ENCODE data around the gene TRPM3. TPM values are rescaled to one million over a fixed set of nuclear protein-coding genes. Genes with fewer than 3 reads are reported as not detected.

The TRPM3 gene
- total RNA-seq, result not detected

DNA sequence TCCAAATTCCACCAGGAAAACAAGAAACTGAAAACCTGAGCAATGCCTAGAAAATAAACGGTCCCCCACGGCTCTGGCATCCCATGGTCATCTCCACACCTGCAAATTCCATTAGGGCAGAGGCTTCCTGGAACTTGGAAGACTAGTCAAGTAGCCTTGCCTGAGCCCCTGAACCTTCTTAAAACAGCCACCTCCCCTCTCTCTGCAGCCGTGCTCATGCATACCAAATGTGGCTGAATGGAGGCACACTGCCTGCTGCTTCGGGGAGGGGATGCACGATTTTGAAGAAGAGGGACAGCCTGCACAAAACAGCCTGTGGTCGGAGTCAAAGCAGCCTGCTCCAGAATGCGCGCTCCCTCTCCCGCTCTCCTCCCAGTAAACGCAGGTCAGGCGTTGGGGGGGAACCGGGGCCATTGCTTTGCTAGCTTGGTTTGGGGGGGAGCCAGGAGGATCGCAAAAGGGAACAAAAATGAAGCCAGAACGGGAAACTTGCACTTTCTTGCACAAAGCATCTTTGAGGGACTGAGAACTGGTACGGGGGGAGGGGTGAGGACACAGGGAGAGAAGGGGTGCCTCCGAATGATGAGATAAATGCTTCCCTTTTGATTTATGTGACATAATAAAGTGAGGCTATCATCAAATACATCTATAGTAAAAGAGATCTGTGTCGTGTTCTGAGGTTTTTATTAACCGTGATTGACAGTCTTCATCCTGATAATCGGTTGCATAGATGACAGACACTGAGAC is at the start of gene TRPM3:
Gene TRPM3 (minus strand): TSS at position 347 of the 747 bp plus-strand sequence. CDS start 267 bp downstream, at position 80.
- Mint-ChIP-seq H3K4me1 (no peaks in the 10 kb centered on the region), H3K27ac (no peak within 1 kb of the TSS), H3K9me3 (no peaks in the 10 kb centered on the region), H3K27me3 (peaks cover 31% of the 10 kb centered on the region), H3K36me3 (no peaks in the 10 kb centered on the region), H3K4me3 (no peak within 1 kb of the TSS)
- DNase-seq, result no peak

DNA sequence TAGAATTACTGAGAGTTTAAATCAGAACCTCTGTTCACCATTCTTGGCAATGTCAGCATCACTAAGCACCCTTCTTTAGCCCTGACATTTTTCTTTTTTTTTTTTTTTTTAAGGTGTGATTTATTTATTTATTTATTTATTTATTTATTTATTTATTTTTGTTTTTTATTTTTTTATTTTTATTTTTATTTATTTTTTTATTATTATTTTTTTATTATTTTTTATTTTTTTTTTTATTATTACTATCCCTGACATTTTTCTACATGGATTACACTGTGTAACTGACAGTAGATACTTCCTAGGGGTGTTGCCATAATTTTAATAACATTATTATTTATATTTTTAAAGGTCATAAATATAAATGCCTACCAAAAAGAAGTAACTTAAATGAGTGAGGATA is 47.0 kb upstream of the TRPM3 start:
- Mint-ChIP-seq H3K9me3 (peaks cover 4% of the 10 kb centered on the region), H3K4me3 (no peak overlapping the region), H3K27ac (no peak overlapping the region), H3K4me1 (no peaks in the 10 kb centered on the region), H3K27me3 (no peaks in the 10 kb centered on the region), H3K36me3 (no peaks in the 10 kb centered on the region)
- no peak for DNase-seq

DNA sequence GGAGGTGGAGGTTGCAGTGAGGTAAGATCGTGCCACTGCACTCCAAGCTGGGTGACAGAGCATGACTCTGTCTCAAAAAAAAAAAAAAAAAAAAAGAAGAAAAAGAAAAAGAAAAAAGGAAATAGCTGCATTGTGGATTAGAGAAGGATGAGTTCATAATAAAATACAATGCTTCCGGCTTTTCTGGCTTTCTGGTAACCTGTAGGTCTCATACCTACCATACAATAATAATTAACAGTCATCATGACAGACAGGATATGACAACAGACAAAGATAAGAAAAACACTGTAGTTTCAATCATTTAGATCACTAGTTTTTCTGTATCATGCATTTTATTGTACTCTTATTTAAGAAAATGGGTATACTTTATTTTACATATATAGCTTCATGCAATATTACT is 40.7 kb upstream of the TRPM3 start:
- H3K27ac Mint-ChIP-seq, result no peak overlapping the region
- no peaks in the 10 kb centered on the region for H3K4me1 Mint-ChIP-seq
- H3K4me3 Mint-ChIP-seq, result no peak overlapping the region
- H3K27me3 Mint-ChIP-seq, result no peaks in the 10 kb centered on the region
- H3K36me3 Mint-ChIP-seq, result no peaks in the 10 kb centered on the region
- DNase-seq, result no peak
- H3K9me3 Mint-ChIP-seq, result no peaks in the 10 kb centered on the region

DNA sequence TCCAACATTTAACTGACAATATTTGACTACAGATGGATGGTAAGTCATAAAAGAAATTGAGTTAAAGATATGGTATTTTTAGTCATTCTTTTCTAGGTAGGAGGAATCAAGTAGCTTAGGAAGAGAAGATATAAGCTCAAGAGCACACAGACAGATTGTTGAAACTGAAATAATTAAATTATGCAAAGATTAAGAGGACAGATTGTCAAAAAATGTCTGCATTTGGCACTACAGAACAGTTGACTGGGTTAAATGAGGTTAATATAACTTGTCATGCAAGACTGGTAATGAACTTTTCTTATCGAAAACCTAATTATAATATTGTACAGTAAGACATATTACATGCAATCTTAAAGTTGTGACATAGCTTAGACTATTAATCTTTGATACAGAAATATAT is 36.3 kb upstream of the TRPM3 start:
- Mint-ChIP-seq H3K36me3 (no peaks in the 10 kb centered on the region), H3K4me1 (no peaks in the 10 kb centered on the region)
- no peak for DNase-seq

DNA sequence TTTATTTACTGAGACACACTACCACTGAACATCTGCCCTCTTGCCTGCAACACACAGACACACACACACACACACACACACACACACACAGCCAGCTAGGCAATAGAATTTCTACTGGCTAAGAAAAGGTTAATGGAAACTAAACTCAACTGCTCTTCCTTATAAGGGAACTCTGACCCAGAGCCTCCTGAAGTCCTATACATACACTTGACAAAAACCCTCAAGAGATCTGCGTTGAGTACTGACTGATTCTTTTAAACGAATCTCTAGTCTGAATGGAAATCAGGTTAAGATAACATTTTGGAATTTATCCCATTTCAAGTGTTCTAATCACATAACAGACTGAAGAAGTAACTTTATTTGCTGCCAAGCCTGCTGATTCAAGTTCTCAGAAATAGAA is 25.9 kb upstream of the TRPM3 start:
- peaks cover 4% of the 10 kb centered on the region for H3K27me3 Mint-ChIP-seq
- H3K9me3 Mint-ChIP-seq, result peaks cover 3% of the 10 kb centered on the region
- no peak for DNase-seq
- no peaks in the 10 kb centered on the region for H3K4me1 Mint-ChIP-seq
- no peak overlapping the region for H3K27ac Mint-ChIP-seq
- H3K4me3 Mint-ChIP-seq, result no peak overlapping the region
- H3K36me3 Mint-ChIP-seq, result no peaks in the 10 kb centered on the region

More for the DNA sequence above, 36.3 kb upstream of the TRPM3 start:
- Mint-ChIP-seq H3K9me3 (no peaks in the 10 kb centered on the region), H3K4me3 (no peak overlapping the region), H3K27me3 (no peaks in the 10 kb centered on the region), H3K27ac (no peak overlapping the region)

DNA sequence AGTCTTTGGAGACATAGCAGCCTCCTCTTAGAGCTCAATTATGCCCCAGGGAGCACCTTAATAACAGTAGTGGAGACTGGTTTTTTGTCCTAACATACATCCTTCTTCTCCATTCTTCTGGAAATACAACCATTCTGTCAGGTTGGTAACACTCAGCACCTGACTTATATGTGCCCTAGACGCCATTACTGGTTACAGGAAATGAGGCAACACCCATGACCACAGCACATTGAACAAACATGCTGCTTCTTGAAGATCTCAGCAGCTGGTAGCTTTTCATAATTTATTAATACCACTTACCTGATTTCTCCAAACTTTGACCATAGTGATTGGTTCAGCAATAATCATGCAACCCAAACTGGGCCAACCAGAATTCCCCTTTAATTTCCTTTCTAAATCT is 25.1 kb upstream of the TRPM3 start:
- no peak for DNase-seq
- Mint-ChIP-seq H3K36me3 (no peaks in the 10 kb centered on the region), H3K27ac (no peak overlapping the region), H3K4me1 (no peaks in the 10 kb centered on the region), H3K27me3 (peaks cover 4% of the 10 kb centered on the region), H3K4me3 (no peak overlapping the region), H3K9me3 (peaks cover 3% of the 10 kb centered on the region)

DNA sequence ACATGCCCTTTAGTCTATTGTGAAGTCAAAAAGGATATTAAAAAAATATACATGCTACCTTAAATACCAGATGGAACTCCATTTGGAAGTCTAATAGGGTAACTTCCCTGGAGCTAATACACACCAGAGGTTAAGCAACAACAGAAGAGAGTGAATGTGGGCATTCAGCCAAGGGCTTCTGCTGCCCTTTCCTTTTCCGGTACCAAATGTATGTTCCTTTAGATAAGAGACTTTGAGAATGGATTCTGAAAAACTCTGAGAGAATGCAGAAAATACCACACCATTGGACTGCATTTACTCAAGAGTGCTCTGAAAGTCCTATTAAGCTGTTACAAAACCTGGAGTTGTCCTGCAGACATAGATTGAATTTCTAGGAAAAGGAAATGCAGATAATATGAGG is 23.8 kb upstream of the TRPM3 start:
- no peak for DNase-seq
- Mint-ChIP-seq H3K27ac (no peak overlapping the region), H3K36me3 (no peaks in the 10 kb centered on the region), H3K4me3 (no peak overlapping the region), H3K9me3 (peaks cover 3% of the 10 kb centered on the region), H3K27me3 (peaks cover 4% of the 10 kb centered on the region), H3K4me1 (no peaks in the 10 kb centered on the region)

DNA sequence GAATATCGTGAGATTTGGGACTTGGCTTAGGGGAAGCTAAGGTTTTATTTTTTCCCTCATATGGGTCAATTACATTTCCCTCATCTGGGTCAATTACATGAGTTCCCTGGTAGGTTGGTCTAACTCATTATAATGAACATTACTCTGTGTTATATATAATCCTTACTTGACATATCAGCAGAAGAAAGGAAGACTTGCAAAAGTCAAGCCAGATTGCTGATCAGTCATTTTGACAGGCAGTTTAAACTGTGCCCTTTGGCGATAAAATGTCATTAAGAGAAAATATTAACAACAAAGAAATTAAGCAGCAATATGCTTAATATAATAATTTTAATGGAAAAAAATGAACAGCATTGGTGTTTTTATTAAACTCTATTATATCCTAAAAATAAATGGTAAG is 23.1 kb upstream of the TRPM3 start:
- Mint-ChIP-seq H3K9me3 (peaks cover 3% of the 10 kb centered on the region), H3K27me3 (peaks cover 4% of the 10 kb centered on the region), H3K4me1 (no peaks in the 10 kb centered on the region), H3K36me3 (no peaks in the 10 kb centered on the region), H3K27ac (no peak overlapping the region), H3K4me3 (no peak overlapping the region)
- DNase-seq, result no peak

DNA sequence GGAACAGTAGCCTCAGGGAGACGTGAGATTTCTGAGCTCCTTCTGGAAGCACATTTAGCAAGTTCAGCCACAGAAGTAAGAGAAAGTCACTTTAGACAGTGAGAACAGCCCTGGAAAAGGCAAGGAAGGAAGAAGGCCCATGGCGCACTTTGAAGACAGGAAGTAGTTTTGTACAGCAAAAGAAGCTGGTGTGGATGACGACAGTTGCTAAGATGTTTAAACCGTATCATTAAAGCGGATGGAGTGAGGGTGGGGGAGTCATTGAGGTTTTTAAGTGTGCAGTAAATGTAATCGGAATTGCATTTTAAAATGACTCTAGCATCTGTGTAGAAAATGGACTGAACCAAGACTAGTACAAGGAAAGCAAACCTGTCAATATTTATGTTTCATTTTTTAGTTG is 15.3 kb upstream of the TRPM3 start:
- H3K4me3 Mint-ChIP-seq, result no peak overlapping the region
- H3K27ac Mint-ChIP-seq, result no peak overlapping the region
- H3K36me3 Mint-ChIP-seq, result no peaks in the 10 kb centered on the region
- no peak for DNase-seq
- no peaks in the 10 kb centered on the region for H3K4me1 Mint-ChIP-seq
- H3K9me3 Mint-ChIP-seq, result no peaks in the 10 kb centered on the region
- peaks cover 3% of the 10 kb centered on the region for H3K27me3 Mint-ChIP-seq

DNA sequence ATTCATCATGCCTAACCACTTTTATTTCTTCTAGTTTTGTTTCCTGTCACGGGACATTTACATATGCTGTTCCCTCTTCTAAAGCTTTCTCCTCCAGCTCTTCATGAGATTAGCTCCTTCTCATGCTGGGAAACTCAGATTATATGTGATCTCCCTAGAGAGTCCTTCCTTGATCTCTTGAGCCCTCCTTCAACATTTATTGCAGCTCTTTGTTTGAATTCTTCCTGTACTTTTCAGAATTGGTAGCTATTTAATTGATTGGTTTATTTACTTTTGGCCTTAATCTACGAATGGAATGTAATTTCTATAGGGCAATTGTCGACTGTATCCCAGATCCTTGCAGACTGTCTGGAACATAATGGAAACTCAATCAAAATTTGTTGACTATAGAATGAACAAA is 9.7 kb upstream of the TRPM3 start:
- Mint-ChIP-seq H3K27me3 (no peaks in the 10 kb centered on the region), H3K27ac (no peak overlapping the region), H3K9me3 (no peaks in the 10 kb centered on the region), H3K4me3 (no peak overlapping the region), H3K36me3 (no peaks in the 10 kb centered on the region), H3K4me1 (no peaks in the 10 kb centered on the region)
- DNase-seq, result no peak

DNA sequence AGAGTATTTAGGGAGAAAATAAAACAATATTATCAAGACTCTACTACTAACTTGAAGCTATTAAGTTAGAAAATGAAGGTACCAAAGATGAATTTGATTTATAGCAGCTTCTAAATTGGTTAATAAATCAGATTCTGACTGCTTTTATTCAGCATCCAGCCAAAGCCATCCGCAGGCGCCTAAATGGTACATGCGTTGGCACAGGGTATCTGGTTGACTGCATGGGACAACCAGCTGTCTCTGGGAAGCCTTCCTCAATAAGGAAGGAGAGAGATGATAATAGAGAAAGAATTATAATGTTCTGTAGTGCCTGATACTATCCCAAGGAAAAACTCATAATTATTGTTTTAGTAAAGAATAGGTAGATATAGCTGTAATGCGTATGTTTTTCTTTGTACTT is 9.1 kb upstream of the TRPM3 start:
- no peak for DNase-seq
- Mint-ChIP-seq H3K4me1 (no peaks in the 10 kb centered on the region), H3K9me3 (no peaks in the 10 kb centered on the region), H3K36me3 (no peaks in the 10 kb centered on the region), H3K4me3 (no peak overlapping the region), H3K27ac (no peak overlapping the region), H3K27me3 (no peaks in the 10 kb centered on the region)

DNA sequence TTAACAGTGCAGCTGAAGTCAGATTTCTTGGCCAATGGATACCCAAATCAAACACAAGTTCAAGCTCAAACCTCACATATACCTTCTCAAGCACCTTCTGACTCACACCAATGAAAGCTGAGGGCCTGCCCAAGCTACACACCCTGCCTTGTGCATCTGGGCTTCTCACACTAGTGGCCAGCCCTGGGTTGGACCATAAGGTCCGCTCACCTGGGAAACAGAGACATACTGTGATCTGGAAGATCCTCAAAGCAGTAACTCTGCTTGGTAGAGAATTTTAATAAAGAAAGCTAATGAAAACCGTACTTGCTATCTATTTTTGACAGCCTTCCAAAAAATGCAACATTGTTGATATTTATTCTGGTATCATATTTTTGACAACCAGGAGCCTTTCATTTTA is 7.4 kb upstream of the TRPM3 start:
- no peak for DNase-seq
- Mint-ChIP-seq H3K36me3 (no peaks in the 10 kb centered on the region), H3K27me3 (no peaks in the 10 kb centered on the region), H3K4me3 (no peak overlapping the region), H3K9me3 (no peaks in the 10 kb centered on the region), H3K27ac (no peak overlapping the region), H3K4me1 (no peaks in the 10 kb centered on the region)

DNA sequence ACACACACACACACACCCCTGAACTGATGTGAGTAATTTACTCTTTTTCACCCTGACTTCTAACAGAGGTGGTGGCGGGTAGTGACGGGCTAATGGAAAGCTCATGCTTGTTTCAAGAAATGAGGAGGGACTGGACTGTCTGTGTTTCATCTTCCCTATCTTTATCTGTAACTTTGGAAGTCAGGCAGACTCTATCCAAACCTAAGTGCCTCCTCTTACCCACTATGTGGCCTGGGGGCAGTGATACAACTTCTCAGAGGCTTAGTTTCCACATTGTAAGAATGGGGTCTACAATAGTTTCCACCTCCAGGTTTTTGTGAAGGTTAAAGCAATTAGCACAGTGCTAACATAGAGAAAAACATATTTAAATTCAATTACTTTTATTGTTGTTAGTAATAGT is 5.9 kb upstream of the TRPM3 start:
- H3K9me3 Mint-ChIP-seq, result no peaks in the 10 kb centered on the region
- no peak for DNase-seq
- no peak overlapping the region for H3K4me3 Mint-ChIP-seq
- no peaks in the 10 kb centered on the region for H3K4me1 Mint-ChIP-seq
- H3K36me3 Mint-ChIP-seq, result no peaks in the 10 kb centered on the region
- peaks cover 4% of the 10 kb centered on the region for H3K27me3 Mint-ChIP-seq
- no peak overlapping the region for H3K27ac Mint-ChIP-seq

DNA sequence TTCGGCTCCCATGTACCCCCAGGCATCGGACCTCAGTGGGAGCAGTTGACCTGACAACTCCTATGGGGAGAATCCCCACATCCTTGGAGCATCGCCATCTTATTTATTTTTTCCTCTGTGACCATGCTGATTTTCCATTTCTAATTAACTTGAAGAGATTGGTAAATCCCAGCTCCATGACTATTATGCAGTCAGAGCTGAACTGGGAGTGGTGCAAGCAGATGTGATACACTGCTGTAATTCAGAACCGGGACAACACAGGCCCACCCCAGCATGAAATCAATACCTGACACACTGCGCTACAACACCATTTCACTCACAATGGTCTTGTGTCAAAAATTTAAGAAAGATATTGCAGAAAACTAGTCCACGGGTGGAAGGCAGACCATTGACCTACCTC is 1.0 kb upstream of the TRPM3 start:
- no peaks in the 10 kb centered on the region for H3K9me3 Mint-ChIP-seq
- DNase-seq, result no peak
- no peaks in the 10 kb centered on the region for H3K4me1 Mint-ChIP-seq

DNA sequence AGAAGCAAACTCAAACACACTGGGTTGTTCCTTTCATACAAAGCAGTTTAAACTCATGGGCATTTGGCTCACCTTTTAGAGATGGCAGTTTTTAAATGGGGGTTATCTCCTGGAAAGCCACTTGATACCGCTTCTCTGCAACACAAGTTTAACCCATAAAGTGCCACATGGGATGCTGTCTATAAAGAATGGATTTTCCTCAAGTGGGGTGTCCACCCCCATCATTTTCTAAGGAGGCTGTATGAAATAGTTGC is 528 bp upstream of the TRPM3 start:
- Mint-ChIP-seq H3K4me3 (no peak overlapping the region), H3K9me3 (no peaks in the 10 kb centered on the region), H3K27me3 (peaks cover 29% of the 10 kb centered on the region), H3K4me1 (no peaks in the 10 kb centered on the region), H3K27ac (no peak overlapping the region), H3K36me3 (no peaks in the 10 kb centered on the region)
- no peak for DNase-seq

More for the DNA sequence above, 1.0 kb upstream of the TRPM3 start:
- Mint-ChIP-seq H3K4me3 (no peak overlapping the region), H3K27ac (no peak overlapping the region), H3K36me3 (no peaks in the 10 kb centered on the region), H3K27me3 (peaks cover 27% of the 10 kb centered on the region)

DNA sequence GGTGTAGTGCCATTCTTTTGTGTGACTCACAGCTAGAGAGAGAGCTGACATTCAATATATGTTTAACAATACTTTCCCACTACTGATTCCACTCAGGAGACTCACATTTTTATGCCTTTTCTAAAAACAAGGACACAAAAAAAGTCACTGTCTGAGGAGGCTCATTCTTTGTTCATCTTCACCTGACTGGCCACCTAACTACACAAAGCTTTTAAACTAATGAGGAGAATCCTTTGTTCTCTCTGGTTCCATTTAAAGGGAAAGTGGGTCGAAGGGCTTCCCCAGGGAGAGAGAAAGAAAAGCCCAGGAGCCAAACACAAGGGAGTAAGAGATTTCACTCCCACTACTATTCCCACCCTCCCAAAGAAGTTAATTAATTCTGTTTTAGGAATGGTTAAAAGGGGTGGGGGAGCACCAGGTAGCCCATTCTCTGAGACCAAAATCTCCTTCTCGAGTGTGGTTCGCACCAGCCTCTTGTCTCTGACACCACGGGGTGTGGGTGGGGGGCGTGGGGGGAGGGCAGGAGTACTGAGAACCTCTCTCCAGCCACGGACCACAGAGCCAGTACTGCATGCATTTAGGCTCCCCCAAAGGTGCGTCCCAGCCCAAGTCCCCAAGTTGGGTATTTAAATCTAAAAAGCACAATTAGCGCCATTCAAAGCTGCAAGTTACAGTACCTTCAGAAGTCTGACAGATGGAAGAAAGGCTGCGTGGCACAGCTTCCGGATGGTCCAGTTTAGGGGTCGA is 747 bp downstream of the TRPM3 start:
- Mint-ChIP-seq H3K4me1 (no peaks in the 10 kb centered on the region), H3K27ac (no peak overlapping the region), H3K9me3 (no peaks in the 10 kb centered on the region), H3K27me3 (peaks cover 31% of the 10 kb centered on the region), H3K36me3 (no peaks in the 10 kb centered on the region), H3K4me3 (no peak overlapping the region)
- DNase-seq, result no peak

All from activated naive CD8-positive, alpha-beta T cell treated with anti-CD3 and anti-CD28 coated beads for 36 hours (primary cell).